IPS DF 4.7 (cell line): ENCODE data around the gene MTMR3.
A peak's percentile ranks its signal among the peaks of the same experiment; 100 is the strongest.
"Not testable (repeated sequence)": the region's sequence is repeated elsewhere in the genome, so short reads cannot be mapped to it uniquely, and the experiment has no call there.

Experiments used
- DNase-seq: peaks from one replicate; pipeline ENCODE4 v3.0.0-alpha.2; 2013; ENCODE audit warnings: low spot score; ENCODE audit errors: extremely low read depth

MTMR3 gene

DNA sequence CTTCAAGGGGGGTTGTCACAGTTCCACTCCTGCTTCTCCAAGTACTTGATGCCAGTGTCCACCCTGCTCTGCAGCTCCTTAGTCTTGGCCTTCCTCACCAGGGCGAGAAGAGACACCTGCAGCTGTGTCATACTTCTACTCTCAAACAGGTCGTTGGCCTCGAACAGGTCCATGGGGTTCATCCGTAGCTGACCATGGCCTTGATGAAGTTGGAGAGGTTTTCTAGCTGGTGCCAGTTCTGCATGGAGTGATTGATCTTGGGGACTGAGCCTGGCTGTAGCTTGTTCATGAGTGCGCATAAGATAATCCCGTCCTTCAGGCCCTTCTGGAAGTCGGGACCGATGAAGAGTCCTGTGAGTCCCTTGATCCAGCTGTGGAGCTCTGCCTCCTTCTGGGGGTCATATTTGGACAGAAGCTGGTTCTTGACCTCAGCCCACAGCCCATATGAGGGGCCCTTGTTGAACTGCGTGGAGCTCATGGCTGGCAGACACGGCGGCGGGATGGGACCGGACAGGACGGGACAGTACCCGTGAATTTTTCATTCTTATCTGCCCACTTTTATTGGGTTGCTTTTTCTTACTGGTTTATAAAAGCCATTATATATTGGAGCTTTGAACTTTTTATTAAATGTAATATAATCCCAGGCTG, 163.9 kb downstream of the MTMR3 start:
- DNase-seq = no peak

GRCh38 chr22:30047364-30047738, 164.4 kb downstream of the MTMR3 start:
- peak; percentile 2 for DNase-seq

GRCh38 chr22:30048681-30049080, 165.7 kb downstream of the MTMR3 start:
- no peak for DNase-seq

DNA sequence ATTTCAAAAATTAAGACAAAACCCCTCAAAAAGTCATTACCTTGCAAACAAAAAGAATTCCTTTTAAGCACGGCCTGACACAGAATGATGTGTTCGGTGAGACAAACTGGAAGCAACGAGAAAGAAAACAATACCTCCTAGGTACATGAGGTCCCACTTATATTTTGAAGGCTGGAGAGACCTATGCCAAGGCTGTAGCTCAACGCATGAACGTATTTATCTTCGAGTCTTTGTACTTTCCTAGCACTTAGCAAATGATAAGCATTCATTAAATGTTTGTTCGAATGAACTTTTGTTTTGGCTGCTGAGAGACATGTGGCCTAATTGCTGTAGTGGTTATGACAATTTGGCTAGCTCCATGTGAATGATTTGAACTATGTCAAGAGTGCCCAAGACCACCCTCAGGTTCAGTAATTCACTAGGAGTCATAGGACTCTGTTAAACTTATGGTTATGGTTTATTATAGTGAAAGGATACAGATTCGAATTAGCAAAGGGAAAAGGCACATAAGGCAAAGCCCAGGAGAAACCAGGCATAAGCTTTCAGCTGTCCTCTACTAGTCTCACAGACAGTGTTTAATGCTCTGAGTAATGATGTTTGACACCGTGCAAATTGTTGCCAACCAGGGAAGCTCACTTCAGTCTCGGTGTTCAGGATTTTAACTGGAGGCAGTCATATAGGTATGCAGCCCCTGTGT, 171.2 kb downstream of the MTMR3 start:
- DNase-seq = no peak

- no peak for DNase-seq
Observed at GRCh38 chr22:30054764-30055069, 171.7 kb downstream of the MTMR3 start.

DNA sequence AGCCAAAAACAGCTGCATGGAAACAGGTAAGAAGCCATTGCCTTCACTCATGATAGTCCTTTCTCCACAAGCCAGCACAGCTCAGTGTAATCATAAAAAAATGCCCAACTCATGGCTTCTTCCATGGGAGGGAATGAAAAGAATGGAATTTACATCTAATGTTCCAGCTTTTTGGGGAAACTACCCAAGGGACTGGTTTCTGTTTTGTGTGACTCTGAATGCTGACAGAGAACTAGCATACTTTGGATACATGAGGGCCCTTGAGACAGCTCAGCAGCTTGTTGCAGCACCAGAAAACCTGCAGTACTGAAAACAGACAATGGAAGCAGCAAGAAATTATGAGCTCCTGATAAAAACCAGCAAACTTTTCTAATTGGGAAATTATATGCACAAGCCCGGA, 173.0 kb downstream of the MTMR3 start:
- no peak for DNase-seq

- DNase-seq = no peak
Observed at GRCh38 chr22:30057375-30057774, 174.4 kb downstream of the MTMR3 start.

- not testable (repeated sequence) for DNase-seq
Observed at GRCh38 chr22:30059346-30060020, 176.5 kb downstream of the MTMR3 start.

GRCh38 chr22:30061094-30061493, 178.1 kb downstream of the MTMR3 start:
- not testable (repeated sequence) for DNase-seq

- no peak for DNase-seq
Observed at GRCh38 chr22:30062259-30062658, 179.3 kb downstream of the MTMR3 start.

DNA sequence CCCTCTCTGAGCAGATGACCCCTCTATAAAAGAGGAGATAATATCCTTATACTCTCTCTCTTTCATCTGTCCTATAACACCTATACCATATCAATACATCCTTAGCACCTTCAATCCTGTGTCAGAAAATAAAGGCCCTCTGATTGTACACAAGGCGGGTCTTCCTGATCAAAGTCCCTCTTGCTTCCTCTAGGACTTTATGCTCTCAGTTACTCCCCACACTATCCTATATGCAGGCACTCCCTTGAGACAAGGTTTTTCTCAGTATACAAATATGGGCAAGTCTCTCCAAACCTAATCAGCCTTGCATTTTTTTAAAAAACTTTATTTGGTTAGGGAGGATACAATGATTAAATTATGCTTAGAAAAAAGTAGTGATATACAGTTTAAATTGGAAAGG, 180.0 kb downstream of the MTMR3 start:
- no peak for DNase-seq

GRCh38 chr22:30064172-30064571, 181.2 kb downstream of the MTMR3 start:
- no peak for DNase-seq

DNA sequence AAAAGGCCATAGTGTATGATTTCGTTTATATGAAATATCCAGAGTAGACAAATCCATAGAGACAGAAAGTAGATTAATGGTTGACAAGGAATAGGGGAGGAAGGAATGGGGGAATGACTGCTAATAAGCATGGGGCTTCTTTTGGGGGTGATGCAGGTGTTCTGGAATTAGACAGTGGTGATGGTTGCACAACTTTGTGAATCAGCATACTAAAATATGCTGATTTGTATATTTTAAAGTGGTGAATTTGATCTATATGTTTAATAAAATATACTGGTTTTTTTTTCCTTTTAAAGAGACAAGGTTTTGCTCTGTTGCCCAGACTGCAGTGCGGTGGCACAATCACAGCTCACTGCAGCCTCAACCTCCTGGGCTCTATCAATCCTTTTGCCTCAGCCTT, 190.8 kb downstream of the MTMR3 start:
- DNase-seq = no peak

DNA sequence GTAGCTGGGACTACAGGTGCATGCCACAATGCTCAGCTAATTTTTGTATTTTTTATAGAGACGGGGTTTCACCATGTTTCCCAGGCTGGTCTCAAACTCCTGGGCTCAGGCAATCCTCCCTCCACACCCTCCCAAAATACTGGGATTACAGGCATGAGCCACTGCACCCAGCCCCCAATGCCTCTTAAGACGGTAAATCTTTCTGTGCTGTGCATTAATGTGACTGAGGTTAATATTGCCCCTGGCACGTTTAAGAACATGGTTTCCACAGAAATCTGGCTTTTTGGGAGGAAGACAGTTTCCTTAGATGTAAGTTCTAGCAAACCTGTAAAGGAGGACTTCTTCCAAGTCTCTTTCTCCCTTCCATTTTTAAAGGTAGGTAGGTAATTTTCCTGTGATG, 191.2 kb downstream of the MTMR3 start:
- DNase-seq = no peak

DNA sequence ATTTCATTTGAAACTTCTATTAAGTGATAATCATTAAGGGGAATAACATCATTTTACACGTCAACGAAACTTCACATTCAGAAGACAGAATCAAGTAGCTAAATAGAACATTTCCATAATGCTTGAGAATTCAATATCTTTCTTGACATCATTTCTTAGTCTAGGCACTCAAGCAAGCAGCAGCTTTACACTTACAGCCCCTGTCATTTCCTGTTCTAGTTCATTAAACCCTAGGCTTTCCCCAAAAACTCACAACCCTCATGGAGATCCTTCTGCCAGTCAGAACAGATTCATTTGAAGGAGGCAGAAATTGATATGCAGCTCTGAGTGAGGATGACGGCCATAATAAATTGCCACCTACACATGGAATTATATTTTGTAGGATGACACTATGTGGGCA, 192.0 kb downstream of the MTMR3 start:
- DNase-seq = no peak

DNA sequence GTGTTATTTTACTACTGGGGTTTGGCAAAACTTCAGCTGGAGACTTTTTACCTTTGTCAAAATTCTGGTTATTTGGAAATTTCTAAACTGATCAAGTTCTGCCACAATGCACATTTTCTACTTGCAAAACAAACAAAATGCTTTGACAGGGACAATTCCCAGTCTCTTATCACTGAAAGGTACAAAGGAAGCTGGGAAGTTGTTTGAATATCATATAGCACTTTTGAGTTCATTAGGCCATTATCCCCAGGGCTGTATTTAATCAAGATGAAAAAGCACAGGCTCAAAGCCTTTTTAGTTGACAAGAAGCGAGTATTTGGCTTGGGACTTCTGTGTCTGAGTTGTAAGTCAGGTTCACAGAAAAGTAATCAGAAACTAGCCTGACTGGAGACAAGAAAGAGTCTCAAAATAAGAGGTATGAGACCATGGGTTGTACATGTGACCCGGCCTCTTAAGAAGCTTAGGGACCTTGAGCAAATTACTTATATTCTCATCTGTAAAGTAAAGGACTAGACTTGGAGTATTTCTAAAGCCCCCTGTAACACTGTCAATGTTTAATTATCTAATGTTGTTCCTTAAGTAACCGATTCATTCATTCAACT, 194.4 kb downstream of the MTMR3 start:
- DNase-seq = no peak

- DNase-seq = no peak
Observed at GRCh38 chr22:30078320-30079311, 195.6 kb downstream of the MTMR3 start.

DNA sequence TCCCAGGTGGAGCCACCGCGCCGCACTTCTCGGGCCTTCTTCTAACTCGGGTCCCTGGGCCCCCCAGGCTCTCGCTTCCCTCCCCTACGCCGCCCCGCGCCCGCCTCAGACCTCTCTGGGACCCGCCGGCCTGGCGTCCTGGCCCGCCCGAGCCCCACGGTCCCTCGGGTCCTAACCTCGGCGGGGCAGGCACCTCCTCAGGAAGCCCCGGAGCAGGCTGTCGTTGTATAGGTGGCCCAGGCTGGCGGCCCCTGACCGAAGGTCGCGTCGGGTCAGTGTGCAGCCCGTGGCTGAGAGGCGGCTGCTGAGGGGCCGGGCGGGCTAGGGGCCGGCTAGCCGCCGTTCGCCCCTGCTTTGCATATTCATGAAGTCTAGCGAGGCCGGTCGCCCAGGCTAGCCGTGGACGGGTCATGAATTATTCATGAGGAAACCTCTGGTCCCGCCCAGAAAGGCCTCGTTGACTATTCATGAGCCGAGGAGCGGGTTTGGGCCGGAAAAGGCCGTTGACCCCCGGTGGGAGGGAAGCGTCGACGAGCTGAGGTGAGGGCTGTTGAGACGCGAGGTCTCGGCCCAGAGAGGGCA, 197.1 kb downstream of the MTMR3 start, which contains the start of gene HORMAD2:
Gene HORMAD2 (plus strand): TSS at position 513 of the 582 bp plus-strand sequence. CDS start 13,489 bp downstream, outside the sequence.
- DNase-seq = peak; percentile 60
